ENCODE data around the gene SAMD9.
"Not testable (repeated sequence)": the region's sequence is repeated elsewhere in the genome, so short reads cannot be mapped to it uniquely, and the experiment has no call there.

SAMD9 gene

GRCh38 chr7:93117852-93118530 lies at the start of gene SAMD9:
Gene SAMD9, minus strand, starts transcription at chr7:93117979. Its CDS starts 11,882 bp downstream, at chr7:93106097.
- peak; percentile 73 to 87 for DNase-seq

GRCh38 chr7:93165447-93165846 lies 47.7 kb upstream of the SAMD9 start:
- DNase-seq: peak in 1 of 2 donors; percentile 68

- no peak for DNase-seq
Measured at GRCh38 chr7:93164766-93165165, 47.0 kb upstream of the SAMD9 start.

- DNase-seq: no peak
Measured at GRCh38 chr7:93161181-93161762, 43.5 kb upstream of the SAMD9 start.

GRCh38 chr7:93160410-93160809 lies 42.6 kb upstream of the SAMD9 start:
- no peak for DNase-seq

GRCh38 chr7:93159490-93159889 lies 41.7 kb upstream of the SAMD9 start:
- DNase-seq: no peak

GRCh38 chr7:93156884-93157283 lies 39.1 kb upstream of the SAMD9 start:
- DNase-seq: no peak

- no peak for DNase-seq
Measured at GRCh38 chr7:93150200-93150835, 32.5 kb upstream of the SAMD9 start.

- no peak for DNase-seq
Measured at GRCh38 chr7:93148727-93149126, 30.9 kb upstream of the SAMD9 start.

GRCh38 chr7:93148144-93148543 lies 30.4 kb upstream of the SAMD9 start, which contains the start of gene SAMD9L:
Gene SAMD9L, minus strand, starts transcription at chr7:93148385. Its CDS starts 12,414 bp downstream, at chr7:93135971.
- peak in 1 of 2 donors; percentile 46 for DNase-seq

GRCh38 chr7:93147363-93147762 lies 29.6 kb upstream of the SAMD9 start:
- DNase-seq: peak; percentile 34 to 62

- peak in 1 of 2 donors; percentile 7 for DNase-seq
Measured at GRCh38 chr7:93146472-93147141, 28.8 kb upstream of the SAMD9 start.

GRCh38 chr7:93146036-93146435 lies 28.3 kb upstream of the SAMD9 start:
- no peak for DNase-seq

GRCh38 chr7:93145354-93145753 lies 27.6 kb upstream of the SAMD9 start:
- peak; percentile 5 to 18 for DNase-seq

- DNase-seq: no peak
Measured at GRCh38 chr7:93142127-93142526, 24.3 kb upstream of the SAMD9 start.

GRCh38 chr7:93140582-93141191 lies 22.9 kb upstream of the SAMD9 start:
- no peak for DNase-seq

- no peak for DNase-seq
Measured at GRCh38 chr7:93138576-93138975, 20.8 kb upstream of the SAMD9 start.

GRCh38 chr7:93133005-93133404 lies 15.2 kb upstream of the SAMD9 start:
- DNase-seq: no peak

GRCh38 chr7:93132216-93132615 lies 14.4 kb upstream of the SAMD9 start:
- no peak for DNase-seq

GRCh38 chr7:93126954-93127353 lies 9.2 kb upstream of the SAMD9 start:
- DNase-seq: not testable (repeated sequence)

GRCh38 chr7:93123532-93123931 lies 5.8 kb upstream of the SAMD9 start:
- DNase-seq: not testable (repeated sequence)

- no peak for DNase-seq
Measured at GRCh38 chr7:93120592-93121549, 3.1 kb upstream of the SAMD9 start.
